Left ventricle myocardium inferior (tissue), 1 donor: ENCODE measurements around the gene BRF1. TPM values are rescaled to one million over a fixed set of nuclear protein-coding genes. Genes with fewer than 3 reads are reported as not detected.

Source experiments
- DNase-seq: peaks from one replicate; pipeline ENCODE4 v3.0.0-alpha.2; 2020
- H3K27ac ChIP-seq: fragments of 200-600 bp; replicated peaks from 2 replicates; pipeline ENCODE4 v1.8.0; 2021
- H3K27me3 ChIP-seq: fragments of 200-600 bp; 2 replicates; pipeline ENCODE4 v1.8.0; 2021; ENCODE audit warnings: low read depth
- H3K36me3 ChIP-seq: fragments of 200-600 bp; 2 replicates; pipeline ENCODE4 v1.8.0; 2021
- H3K4me1 ChIP-seq: fragments of 200-600 bp; 2 replicates; pipeline ENCODE4 v1.8.0; 2021
- H3K4me3 ChIP-seq: fragments of 200-600 bp; 2 replicates; pipeline ENCODE4 v1.8.0; 2021; ENCODE audit warnings: mild to moderate bottlenecking, moderate library complexity
- H3K9me3 ChIP-seq: fragments of 200-600 bp; replicated peaks from 2 replicates; pipeline ENCODE4 v1.8.0; 2021
- intact Hi-C: fragments of 100-400 bp; cut with micrococcal nuclease; formaldehyde crosslinking; loops from one replicate; pipeline ENCODE4 v1.11.0; 2022
- total RNA-seq: library from RNA; stranded (reverse); fragmentation: NEBNext Ultra II Directional; extraction: Animal tissue kit (Norgen Biotek cat#: 25700); gene quantifications from one replicate; pipeline ENCODE4 v1.2.1, GENCODE V29; 2021
- TF ChIP-seq, protein P1 (sequence below): fragments of 200-600 bp; IDR thresholded peaks from 2 replicates; pipeline ENCODE4 v1.8.0; 2021; ENCODE audit warnings: antibody characterized with exemption, mild to moderate bottlenecking, borderline replicate concordance
- donor health status: DM: no; HTN: yes; CAD: no; lungs with severe emphysema.

Gene BRF1
- total RNA-seq, 1 donor from 2014 or later, result 19.8 TPM

DNA sequence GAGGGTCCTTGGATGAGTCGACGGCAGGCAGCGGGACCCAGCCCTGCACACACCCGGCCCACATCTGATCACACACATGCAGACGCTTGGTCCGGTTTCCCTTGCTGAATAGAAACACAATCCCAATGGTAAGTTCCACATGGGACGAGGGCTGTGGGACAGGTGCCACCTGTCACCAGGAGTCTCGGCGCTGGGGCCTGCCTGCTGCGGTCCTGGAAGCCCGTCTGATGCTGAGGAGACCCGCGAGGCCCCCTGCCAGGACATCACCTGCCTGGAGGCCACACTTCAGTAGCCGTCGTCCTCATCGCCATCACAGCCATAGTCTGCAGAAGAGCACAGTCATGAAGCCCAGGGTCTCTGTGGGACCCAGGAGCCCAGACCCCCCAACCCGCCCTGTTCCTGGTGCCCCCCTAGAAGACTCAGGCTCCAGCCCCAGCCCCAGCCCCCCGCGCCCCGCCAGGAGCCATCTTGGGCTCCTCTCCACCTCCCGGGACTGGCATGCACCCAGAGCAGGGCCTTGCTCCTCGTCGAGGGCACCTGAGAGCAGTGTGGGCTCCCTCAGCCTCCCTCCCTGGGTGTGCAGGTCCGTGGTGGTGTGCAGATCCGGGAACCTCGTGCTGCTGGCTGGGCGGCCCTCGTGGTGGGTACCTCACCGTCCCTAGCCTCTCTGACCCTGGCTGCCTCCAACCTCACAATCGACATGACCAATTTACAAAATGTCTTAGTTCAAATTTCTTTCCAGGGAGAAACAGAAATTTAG, 90.4 kb downstream of the BRF1 start:
- H3K9me3 ChIP-seq, result no peaks in the 10 kb centered on the region
- TF ChIP-seq, protein P1, sequence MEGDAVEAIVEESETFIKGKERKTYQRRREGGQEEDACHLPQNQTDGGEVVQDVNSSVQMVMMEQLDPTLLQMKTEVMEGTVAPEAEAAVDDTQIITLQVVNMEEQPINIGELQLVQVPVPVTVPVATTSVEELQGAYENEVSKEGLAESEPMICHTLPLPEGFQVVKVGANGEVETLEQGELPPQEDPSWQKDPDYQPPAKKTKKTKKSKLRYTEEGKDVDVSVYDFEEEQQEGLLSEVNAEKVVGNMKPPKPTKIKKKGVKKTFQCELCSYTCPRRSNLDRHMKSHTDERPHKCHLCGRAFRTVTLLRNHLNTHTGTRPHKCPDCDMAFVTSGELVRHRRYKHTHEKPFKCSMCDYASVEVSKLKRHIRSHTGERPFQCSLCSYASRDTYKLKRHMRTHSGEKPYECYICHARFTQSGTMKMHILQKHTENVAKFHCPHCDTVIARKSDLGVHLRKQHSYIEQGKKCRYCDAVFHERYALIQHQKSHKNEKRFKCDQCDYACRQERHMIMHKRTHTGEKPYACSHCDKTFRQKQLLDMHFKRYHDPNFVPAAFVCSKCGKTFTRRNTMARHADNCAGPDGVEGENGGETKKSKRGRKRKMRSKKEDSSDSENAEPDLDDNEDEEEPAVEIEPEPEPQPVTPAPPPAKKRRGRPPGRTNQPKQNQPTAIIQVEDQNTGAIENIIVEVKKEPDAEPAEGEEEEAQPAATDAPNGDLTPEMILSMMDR, result no peak
- intact Hi-C loops, result no loop called here
- no peak overlapping the region for H3K27ac ChIP-seq
- H3K27me3 ChIP-seq, result no peaks in the 10 kb centered on the region
- no peak for DNase-seq
- no peak overlapping the region for H3K4me3 ChIP-seq
- H3K36me3 ChIP-seq, result peaks cover 41% of the 10 kb centered on the region
- peaks cover 22% of the 10 kb centered on the region for H3K4me1 ChIP-seq

DNA sequence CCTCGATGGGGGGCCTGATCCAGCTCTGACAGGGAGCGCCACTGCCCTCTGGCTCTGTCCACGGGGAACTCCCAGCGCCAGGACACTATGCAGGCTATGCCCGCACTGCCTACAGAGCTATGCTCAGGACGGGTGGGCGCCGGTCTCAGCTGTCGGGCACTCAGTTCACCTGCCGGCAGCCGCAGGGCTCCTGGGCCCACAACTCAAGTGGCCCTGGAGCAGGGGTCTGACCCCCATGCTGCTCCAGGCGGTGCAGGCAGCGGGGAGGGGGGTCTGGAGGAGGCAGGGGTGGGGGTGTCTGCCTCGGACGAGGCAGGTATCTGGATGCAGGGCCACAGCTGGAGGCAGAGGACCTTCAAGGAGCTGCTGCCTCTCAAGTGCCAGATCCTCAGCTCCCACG, 91.2 kb downstream of the BRF1 start:
- no peaks in the 10 kb centered on the region for H3K9me3 ChIP-seq
- no peak overlapping the region for H3K27ac ChIP-seq
- peaks cover 41% of the 10 kb centered on the region for H3K36me3 ChIP-seq
- peaks cover 30% of the 10 kb centered on the region for H3K4me1 ChIP-seq
- no peak for DNase-seq
- TF ChIP-seq, protein P1, result no peak
- no peaks in the 10 kb centered on the region for H3K27me3 ChIP-seq
- no peak overlapping the region for H3K4me3 ChIP-seq
- intact Hi-C loops, result no loop called here

DNA sequence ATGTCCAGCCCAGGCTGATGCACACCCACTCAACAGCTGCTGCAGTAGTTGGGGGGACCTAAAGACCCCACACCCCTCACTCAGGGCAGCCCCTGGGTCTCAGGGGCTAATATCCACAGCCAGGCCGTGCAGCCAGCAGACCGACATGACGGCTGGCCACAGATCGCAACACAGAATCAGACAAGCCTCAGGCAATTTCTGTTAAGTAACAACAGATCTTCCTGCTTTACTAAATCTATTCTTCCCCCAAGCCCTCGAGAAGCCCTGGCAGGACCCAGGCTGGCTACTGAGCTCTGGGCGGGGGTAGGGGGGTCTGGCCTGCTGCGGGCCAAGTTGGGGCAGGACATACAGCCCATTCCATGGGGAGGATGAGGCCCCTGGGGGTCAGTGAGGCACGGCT, 91.7 kb downstream of the BRF1 start:
- H3K9me3 ChIP-seq, result no peaks in the 10 kb centered on the region
- no peaks in the 10 kb centered on the region for H3K27me3 ChIP-seq
- peaks cover 35% of the 10 kb centered on the region for H3K4me1 ChIP-seq
- peaks cover 39% of the 10 kb centered on the region for H3K36me3 ChIP-seq
- no peak for DNase-seq
- H3K27ac ChIP-seq, result no peak overlapping the region
- intact Hi-C loops, result no loop called here
- no peak overlapping the region for H3K4me3 ChIP-seq
- TF ChIP-seq, protein P1, result no peak

DNA sequence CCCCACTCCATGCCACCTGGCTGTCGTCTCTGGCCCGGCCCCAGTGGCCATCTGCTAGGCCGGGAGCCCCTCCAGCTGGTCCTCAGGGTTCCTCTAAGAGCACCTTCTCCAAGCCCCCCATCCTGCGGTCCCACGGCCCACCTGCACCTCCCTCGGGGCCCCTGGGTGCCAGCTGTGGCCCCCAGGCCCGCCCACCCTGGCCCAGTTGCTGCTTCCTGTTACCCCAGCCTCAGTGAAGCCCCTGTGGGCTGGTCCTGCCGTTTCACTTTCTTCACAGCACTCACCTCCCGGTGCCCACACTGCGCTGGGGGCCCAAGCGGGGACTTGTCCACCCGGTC, 92.1 kb downstream of the BRF1 start:
- H3K4me1 ChIP-seq, result peaks cover 39% of the 10 kb centered on the region
- no peak overlapping the region for H3K27ac ChIP-seq
- TF ChIP-seq, protein P1, result no peak
- intact Hi-C loops, result no loop called here
- H3K4me3 ChIP-seq, result no peak overlapping the region
- no peak for DNase-seq
- H3K9me3 ChIP-seq, result no peaks in the 10 kb centered on the region
- peaks cover 36% of the 10 kb centered on the region for H3K36me3 ChIP-seq
- H3K27me3 ChIP-seq, result no peaks in the 10 kb centered on the region

DNA sequence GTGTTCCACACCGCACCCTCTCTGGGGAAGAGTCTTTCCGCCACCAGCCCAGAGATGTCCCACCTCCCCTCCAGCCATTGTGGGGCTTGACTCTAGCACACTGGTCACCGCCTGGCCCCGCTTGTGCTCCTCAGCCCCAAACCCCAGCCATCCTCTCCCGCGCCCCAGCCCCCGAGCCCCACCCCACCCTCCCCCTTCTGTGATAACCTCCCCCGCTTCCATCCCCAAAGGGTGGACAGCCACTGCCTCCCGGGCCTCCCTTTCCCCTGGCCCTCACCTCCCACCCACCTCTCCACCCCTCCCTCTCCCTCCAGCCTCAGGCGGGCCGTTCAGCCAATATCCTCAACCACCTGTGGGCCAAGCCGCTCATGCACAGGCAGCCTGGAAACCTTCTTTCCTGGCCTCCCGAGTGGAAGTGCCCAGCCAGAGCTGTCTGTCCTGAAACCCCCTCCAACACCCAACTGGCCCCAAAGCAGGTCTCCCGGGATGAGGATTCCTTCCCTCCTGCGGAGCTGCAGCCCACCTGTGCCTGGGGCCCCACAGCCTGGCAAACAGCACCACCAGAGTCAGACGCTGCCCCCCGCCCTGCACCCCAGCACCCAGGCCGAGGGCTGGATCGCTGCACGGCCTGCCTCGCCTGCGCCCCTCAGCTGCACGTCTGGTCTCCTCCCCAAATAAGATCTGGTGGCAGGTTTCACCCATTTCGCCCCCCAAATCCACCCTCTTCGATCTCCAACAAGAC, 92.6 kb downstream of the BRF1 start:
- Histone ChIP-seq H3K27me3 (no peaks in the 10 kb centered on the region), H3K27ac (peak overlapping the region; percentile 79), H3K4me1 (peaks cover 45% of the 10 kb centered on the region), H3K9me3 (no peaks in the 10 kb centered on the region), H3K36me3 (peaks cover 31% of the 10 kb centered on the region), H3K4me3 (no peak overlapping the region)
- no peak for DNase-seq
- intact Hi-C loops, result no loop called here
- TF ChIP-seq, protein P1, result no peak
